Measurements from ENCODE around the gene GNG12. TPM values are rescaled to one million over a fixed set of nuclear protein-coding genes. Genes with fewer than 3 reads are reported as not detected.

The GNG12 gene
- total and polyA plus RNA-seq, 8 donors = 7.3 to 39.8 (median 21.1) TPM

GRCh38 chr1:67745875-67746698 lies 87.2 kb downstream of the GNG12 start:
- no peak for FAIRE-seq

GRCh38 chr1:67743072-67743725 lies 90.1 kb downstream of the GNG12 start:
- Histone ChIP-seq H3K27ac (no peak overlapping the region), H3K4me3 (no peak overlapping the region), H3K36me3 (no peaks in the 10 kb centered on the region), H3K9me3 (no peaks in the 10 kb centered on the region), H3K4me1 (peaks cover 15 to 35% (median 23%) of the 10 kb centered on the region in 3 donors), H3K27me3 (no peaks in the 10 kb centered on the region)
- no peak for TF ChIP-seq CTCF (IDR thresholded peaks at IDR 0.05)
- FAIRE-seq (no peak), ATAC-seq (peak in 1 of 4 donors; percentile 29), DNase-seq (no peak)
- intact Hi-C loops (cut with DNase I) = no loop called here
- 52 to 53% methylated on average over 3 of the region's 3 CpGs for WGBS, 2 donors

More at GRCh38 chr1:67745875-67746698, 87.2 kb downstream of the GNG12 start:
- ATAC-seq = no peak
- no peak overlapping the region for H3K27ac ChIP-seq
- H3K4me3 ChIP-seq = no peak overlapping the region
- H3K27me3 ChIP-seq = no peaks in the 10 kb centered on the region
- H3K4me1 ChIP-seq = peaks cover 27 to 38% (median 38%) of the 10 kb centered on the region in 3 donors
- DNase-seq = no peak
- H3K9me3 ChIP-seq = no peaks in the 10 kb centered on the region
- H3K36me3 ChIP-seq = no peaks in the 10 kb centered on the region
- no peak for TF ChIP-seq CTCF (IDR thresholded peaks at IDR 0.05)
- 70 to 72% methylated on average over 6 of the region's 6 CpGs for WGBS, 2 donors
- intact Hi-C loops (cut with DNase I) = no loop called here

- Histone ChIP-seq H3K4me1 (peaks cover 9 to 26% (median 16%) of the 10 kb centered on the region in 3 donors), H3K27ac (peak overlapping the region in 2 of 4 donors; percentile 7 to 14), H3K36me3 (no peaks in the 10 kb centered on the region), H3K9me3 (no peaks in the 10 kb centered on the region), H3K4me3 (no peak overlapping the region), H3K27me3 (no peaks in the 10 kb centered on the region)
- TF ChIP-seq CTCF (IDR thresholded peaks at IDR 0.05) = no peak
- 96 to 100% methylated on average over 1 of the region's 1 CpG for WGBS, 2 donors
- intact Hi-C loops (cut with DNase I) = no loop called here
- no peak for DNase-seq
- peak in 2 of 4 donors; percentile 32 to 34 for ATAC-seq
- FAIRE-seq = no peak
Measured at GRCh38 chr1:67741736-67742135, 91.5 kb downstream of the GNG12 start.

GRCh38 chr1:67741121-67741520 lies 92.1 kb downstream of the GNG12 start:
- DNase-seq (peak in 3 of 6 donors; percentile 27 to 54 (median 35)), FAIRE-seq (no peak), ATAC-seq (peak; percentile 77 to 86 (median 81))
- H3K4me3 ChIP-seq = no peak overlapping the region
- peak overlapping the region in 2 of 4 donors; percentile 7 to 14 for H3K27ac ChIP-seq
- no peaks in the 10 kb centered on the region for H3K36me3 ChIP-seq
- no peaks in the 10 kb centered on the region for H3K27me3 ChIP-seq
- H3K4me1 ChIP-seq = peaks cover 7 to 26% (median 21%) of the 10 kb centered on the region in 3 donors
- no peaks in the 10 kb centered on the region for H3K9me3 ChIP-seq
- no peak for TF ChIP-seq CTCF (IDR thresholded peaks at IDR 0.05)
- 16 to 17% methylated on average over 3 of the region's 3 CpGs for WGBS, 2 donors
- intact Hi-C loops (cut with DNase I) = no loop called here

Data from pancreas (tissue), 10 donors.